Vagina (tissue), 2 donors: ENCODE results near the gene HERC4.

ENCODE experiments used
- CTCF ChIP-seq, 3 experiments: fragments of 450-650 bp in 2 of 3; fragments of 200-600 bp in 1 of 3; sonication (generic) in 1 of 3; IDR thresholded peaks; one replicate each; pipeline ENCODE4 v1.5.1; 2017 to 2019; ENCODE audit warnings: antibody characterized with exemption in 3 of 3, mild to moderate bottlenecking in 2 of 3, moderate library complexity in 2 of 3
- POLR2A ChIP-seq, 2 donors: fragments of 450-650 bp; IDR thresholded peaks; one replicate each; pipeline ENCODE4 v1.6.1; 2017; ENCODE audit warnings: antibody characterized with exemption in 2 of 2, mild to moderate bottlenecking in 2 of 2, moderate library complexity in 2 of 2
- POLR2AphosphoS5 ChIP-seq, 2 donors: sonication (generic); formaldehyde crosslinking; IDR thresholded peaks; one replicate each; pipeline ENCODE4 v1.9.0; 2017; ENCODE audit warnings: antibody characterized with exemption in 2 of 2, mild to moderate bottlenecking in 2 of 2, low read depth in 1 of 2; ENCODE audit not compliant: insufficient read depth in 1 of 2

- TF ChIP-seq POLR2A (IDR thresholded peaks at IDR 0.05) (no peak), CTCF (IDR thresholded peaks at IDR 0.05) (no peak), POLR2AphosphoS5 (IDR thresholded peaks at IDR 0.05; ENCODE audit: insufficient read depth in 1 of 2, low read depth in 1 of 2) (no peak)
These were observed 140.7 kb downstream of the HERC4 start for GRCh38 chr10:67934336-67934735.
